Retina (tissue), 1 donor: Measurements from ENCODE around the gene DPT.

Experiments
- DNase-seq: peaks from one replicate; pipeline ENCODE4 v3.0.0-alpha.2; 2016

DPT gene

GRCh38 chr1:168697356-168698126 lies 31.5 kb downstream of the DPT start:
- no peak for DNase-seq

- peak; percentile 62 for DNase-seq
Measured at GRCh38 chr1:168696125-168696760, 32.8 kb downstream of the DPT start.

DNA sequence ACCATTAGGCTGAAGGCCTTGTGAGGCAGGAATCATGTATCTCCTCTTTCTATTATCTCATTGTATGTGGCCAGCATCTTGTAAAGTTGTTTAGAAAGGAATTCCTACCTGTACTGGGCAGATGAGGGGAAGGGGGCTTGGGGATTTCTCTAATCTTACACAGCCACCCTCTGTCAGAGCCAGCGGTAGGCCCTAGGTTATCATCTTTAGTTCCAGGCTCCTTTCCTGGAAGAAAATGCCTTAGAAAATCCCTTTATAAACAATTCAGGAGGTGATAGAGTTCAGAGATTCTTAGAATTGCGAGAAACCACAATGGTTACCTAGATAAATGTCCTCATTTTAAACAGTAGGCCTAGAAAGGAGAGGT lies 35.2 kb downstream of the DPT start:
- no peak for DNase-seq

DNA sequence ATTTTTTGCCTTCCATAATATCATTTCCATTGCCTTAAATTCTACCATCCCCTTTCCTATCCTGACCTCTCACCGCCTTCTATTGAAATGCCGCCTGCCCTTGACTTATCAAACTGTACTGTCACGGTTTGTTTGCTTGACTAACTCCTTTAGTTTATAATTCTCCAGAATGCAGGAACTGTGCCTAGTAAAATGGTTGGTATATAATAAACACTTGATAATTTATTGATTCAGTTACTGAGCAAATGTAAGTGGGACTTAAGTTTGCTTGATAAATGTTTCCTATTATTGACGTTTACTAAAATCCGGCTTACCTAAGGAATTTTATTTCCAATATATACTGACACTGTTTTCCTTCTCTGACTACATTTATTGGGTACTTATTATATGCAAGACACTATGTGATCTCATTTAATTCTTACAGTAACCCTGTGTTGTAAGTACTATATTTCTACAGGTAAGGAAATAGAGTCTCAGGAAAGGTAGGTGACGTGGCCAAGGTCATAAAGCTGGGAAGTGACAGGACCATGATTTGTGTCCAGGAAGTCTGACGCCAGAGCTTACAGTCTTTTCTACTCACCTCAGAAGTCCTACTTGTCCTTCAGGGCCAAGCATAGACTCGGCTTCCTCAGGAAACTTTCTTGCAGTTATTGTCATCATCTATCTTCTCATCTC lies 35.7 kb downstream of the DPT start:
- no peak for DNase-seq

- no peak for DNase-seq
Measured at GRCh38 chr1:168692472-168692871, 36.5 kb downstream of the DPT start.

DNA sequence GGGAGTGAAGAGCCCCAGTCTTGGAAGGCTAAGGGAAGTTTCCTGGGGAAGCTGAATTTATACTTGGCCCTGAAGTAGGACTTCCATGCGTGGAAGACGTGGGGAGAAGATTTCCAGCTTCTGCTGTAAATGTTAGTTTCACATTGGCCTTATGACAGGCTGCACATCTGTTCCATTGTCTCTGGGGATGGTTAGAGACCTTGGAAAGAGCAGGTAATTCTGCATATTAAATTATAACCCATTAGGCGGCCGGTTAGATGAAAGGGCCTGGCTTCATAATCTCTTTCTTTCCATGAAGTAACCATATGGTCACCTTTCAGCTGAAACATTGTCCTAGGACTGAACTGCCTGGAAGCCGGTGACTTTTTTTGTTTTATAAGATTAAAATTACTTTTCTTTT lies 37.5 kb downstream of the DPT start:
- no peak for DNase-seq

DNA sequence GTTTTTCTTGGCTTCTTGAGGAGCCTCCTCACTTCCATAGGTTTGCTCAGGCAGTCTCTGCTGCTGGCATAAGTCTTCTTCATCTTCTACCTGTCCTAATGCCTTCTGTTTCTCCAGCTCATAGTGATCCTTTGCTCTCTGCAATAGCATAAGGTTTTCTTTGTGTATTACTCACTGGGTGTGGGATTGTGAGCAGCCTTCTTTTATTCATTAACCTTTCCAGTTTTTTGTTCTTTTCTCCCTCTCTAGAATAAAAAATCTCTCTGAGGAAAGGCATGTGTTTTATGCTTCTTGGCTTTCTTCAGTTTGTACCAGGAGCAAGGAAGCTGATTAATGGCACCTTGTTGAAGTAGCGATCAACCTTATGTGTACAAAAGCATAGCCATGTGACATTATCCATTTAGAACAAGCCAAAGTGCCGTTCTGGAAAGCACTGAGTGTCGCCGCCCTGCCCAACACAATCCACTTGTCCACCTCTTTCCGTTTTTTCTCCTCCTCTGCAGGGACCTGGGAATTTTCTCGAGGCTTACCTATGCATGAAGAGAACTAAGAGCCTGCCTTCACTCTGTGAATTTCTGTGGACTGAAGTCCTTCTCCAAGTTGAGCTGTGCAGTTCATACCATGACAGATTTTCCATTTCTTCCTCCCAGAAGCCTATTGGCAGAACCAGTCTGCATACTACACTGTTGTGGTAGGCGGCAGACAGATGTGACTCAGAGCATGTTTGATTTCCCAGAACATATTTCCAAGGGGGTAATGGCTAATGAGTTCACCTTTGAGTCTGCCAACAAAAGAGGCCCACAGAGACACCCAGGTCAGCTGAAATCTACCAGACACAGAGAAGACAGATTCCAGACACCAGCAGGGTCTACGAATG lies 39.0 kb downstream of the DPT start:
- no peak for DNase-seq

DNA sequence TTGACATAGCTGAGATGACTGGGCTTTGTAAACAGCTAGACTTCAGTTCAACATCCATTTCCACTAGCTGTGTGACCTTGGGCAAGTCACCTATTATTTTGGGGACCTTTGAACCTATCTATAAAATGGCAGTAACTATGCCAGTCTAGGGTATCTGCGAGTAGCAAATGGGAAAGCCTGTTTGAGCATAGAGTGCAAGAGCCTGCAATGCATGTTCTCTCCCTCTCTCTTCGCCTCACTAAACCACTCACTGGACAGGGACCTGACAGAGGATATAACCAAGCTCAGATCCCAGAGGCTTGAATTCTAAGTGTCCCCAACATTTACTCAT lies 39.7 kb downstream of the DPT start:
- no peak for DNase-seq

DNA sequence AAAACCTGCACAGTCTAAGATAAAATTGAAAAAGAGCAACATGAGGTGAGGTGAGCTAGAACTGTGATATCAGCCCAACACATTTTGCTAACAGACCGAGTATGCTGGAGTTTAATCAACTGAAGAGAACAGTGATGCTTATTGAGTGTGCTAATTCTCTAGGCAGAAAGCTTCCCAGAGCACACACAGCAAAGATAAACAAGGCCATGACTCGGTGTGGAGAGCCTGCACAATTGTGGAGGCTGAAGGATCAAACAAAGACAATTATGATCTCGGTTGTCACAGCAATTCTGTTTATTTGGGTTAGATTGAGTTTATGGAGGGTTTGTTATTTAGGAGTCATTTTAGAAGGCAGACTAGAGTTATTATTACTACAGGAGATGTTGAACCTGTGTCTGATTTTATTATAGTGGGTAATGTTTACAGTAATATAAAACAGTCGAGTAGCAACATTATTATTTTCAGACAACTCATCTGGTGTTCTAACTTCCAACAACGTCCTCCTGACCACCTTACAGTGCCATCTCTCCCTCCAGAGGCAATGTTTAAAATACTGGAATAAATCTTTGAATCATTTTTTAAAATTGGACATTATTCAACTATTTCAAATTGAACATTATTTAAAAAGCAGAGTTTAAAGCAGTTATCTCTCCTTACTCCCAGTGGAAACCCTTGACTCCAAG lies 40.2 kb downstream of the DPT start:
- DNase-seq = peak; percentile 32

DNA sequence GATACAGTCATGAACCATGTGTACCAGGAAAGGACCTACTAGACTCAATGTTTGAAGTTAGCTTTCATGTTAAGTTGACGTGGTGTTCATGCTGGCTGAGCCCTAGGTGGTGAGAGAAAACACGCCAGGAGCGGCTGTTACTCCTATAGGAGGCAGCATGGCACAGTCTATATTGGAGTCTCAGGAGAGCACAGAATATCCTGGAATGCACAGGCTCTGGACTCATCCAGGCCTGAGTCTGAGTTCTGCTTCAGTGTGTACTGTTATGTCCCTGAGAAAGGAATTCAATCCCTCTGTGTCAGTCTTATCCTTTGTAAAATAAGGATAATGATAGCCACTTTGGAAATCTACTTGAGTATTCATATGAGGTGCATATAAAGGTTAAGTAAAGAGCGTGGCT lies 41.2 kb downstream of the DPT start:
- no peak for DNase-seq

GRCh38 chr1:168686666-168687065 lies 42.3 kb downstream of the DPT start:
- no peak for DNase-seq

GRCh38 chr1:168683871-168684270 lies 45.1 kb downstream of the DPT start:
- DNase-seq = no peak

DNA sequence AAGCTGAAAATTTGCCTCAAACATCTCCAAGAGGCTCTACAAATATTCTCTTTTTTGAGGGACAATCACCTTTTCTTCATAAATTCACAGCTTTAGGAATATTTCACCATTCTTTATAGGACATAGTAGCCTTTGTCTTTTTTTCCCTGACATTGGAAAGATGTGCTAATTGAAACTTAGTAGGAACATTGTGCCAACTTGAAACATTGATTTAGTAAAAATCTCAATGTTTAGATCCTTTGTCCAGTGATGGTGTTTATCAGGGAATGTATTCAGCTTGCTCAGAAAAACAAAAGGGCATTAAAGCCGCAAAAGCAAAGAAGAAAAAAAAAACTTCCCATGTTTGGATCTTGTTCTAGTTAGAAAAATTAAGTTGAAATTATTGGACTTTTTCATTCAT lies 52.1 kb downstream of the DPT start:
- no peak for DNase-seq

GRCh38 chr1:168676029-168676812 lies 52.8 kb downstream of the DPT start:
- no peak for DNase-seq

GRCh38 chr1:168673974-168674683 lies 54.9 kb downstream of the DPT start:
- no peak for DNase-seq

DNA sequence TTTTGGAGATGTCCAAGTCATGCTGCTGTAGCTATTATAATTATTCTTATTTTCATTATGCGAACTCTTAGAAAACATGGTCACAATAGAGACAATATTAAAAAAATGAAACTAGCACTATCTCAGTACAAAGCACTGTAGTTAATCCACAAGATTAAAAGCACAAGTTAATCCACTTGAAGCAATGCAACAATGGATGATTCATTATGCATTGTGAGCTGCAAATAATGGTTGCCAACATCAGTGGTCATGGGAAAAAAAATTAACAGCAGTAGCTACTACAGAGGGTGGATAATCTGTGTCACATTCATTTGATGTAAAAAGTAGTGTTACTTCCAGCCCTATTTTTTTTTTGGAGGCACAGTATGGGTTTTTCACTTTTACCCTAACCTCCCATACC lies 56.7 kb downstream of the DPT start:
- DNase-seq = no peak

DNA sequence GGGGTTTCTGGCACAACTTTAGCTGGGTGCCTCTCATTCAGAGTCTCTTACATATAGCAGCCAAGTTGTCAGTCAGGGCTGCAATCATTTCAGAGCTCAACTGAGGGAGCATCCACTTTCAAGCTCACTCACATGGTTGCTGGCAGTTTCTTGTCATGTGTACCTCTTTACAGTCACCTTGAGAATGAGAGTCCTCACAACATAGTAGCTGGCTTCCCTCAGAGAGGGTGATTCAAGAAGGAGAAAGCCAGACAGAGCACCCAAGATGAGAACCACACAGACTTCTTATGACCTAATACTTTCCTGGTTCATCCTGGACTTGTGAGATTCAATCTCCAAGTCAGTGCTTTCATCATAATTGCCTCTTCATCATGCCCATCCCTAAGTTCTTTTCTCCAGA lies 57.2 kb downstream of the DPT start:
- no peak for DNase-seq

DNA sequence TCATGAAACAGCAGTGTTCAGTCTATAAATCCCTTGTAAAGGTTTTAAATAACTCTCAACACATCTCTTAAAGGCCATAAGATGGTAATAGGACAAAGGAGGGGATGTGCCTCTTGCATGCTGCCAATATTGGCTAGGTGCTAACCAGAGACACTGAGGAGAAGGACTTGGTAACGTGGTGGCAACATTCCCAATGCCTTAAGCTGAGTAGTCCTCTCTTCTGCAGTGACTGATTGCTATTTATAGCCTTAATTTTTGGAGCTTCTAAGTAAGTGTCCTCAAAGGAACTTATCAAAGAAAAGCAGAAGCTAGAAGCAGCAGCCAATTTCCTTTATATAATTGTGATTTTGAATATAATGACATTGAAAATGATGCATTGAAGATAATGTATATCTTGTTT lies 63.0 kb downstream of the DPT start:
- no peak for DNase-seq

- DNase-seq = no peak
Measured at GRCh38 chr1:168664069-168664834, 64.8 kb downstream of the DPT start.

DNA sequence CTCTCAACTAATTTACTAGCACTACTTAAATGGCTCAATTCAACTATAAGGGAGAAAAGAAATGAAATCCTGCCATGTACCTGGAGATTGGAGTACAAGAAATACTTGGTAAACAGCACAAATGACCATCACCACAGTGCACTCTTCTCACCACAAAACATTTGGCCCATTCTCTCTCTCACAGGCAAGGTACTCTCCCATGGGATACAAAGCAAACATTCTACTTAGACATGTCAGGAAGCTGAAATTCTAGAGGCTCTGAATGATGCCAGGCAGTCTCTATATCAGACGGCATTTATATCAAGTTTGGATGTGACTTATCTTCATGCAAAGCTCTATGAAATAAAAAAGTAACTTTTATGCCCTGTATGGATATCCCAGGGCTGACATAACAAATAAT lies 72.5 kb downstream of the DPT start:
- DNase-seq = no peak
